Testis (tissue), 2 donors: Measurements from ENCODE around the gene C11orf24.

Experiments used
- POLR2A ChIP-seq: fragments of 450-650 bp; IDR thresholded peaks from one replicate; pipeline ENCODE4 v1.6.1; 2017; ENCODE audit warnings: antibody characterized with exemption, mild to moderate bottlenecking, moderate library complexity
- TF ChIP-seq, protein P1 (sequence below), 3 experiments: fragments of 450-650 bp in 2 of 3; fragments of 200-600 bp in 1 of 3; sonication (generic) in 1 of 3; IDR thresholded peaks; one replicate each; pipeline ENCODE4 v1.5.1; 2016 to 2019; ENCODE audit warnings: antibody characterized with exemption in 3 of 3, mild to moderate bottlenecking in 2 of 3, moderate library complexity in 1 of 3

DNA sequence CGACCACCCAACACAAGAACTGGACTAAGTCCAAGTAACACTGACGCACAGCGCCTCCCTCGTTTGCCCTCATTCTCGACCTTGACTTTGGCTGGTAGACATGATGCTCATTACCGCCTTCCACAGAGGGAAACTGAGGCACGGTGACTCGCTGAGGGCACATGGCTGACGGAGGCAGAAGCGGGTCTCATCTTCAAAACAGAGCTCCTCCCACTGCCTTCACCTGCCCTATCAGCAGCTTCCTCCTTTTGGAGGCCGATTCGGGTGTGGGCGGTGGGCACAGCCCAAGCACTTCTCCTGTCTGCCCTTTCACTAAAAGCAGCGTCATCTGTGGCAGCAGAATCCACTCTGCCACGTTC is 56.7 kb downstream of the C11orf24 start:
- TF ChIP-seq, protein P1, sequence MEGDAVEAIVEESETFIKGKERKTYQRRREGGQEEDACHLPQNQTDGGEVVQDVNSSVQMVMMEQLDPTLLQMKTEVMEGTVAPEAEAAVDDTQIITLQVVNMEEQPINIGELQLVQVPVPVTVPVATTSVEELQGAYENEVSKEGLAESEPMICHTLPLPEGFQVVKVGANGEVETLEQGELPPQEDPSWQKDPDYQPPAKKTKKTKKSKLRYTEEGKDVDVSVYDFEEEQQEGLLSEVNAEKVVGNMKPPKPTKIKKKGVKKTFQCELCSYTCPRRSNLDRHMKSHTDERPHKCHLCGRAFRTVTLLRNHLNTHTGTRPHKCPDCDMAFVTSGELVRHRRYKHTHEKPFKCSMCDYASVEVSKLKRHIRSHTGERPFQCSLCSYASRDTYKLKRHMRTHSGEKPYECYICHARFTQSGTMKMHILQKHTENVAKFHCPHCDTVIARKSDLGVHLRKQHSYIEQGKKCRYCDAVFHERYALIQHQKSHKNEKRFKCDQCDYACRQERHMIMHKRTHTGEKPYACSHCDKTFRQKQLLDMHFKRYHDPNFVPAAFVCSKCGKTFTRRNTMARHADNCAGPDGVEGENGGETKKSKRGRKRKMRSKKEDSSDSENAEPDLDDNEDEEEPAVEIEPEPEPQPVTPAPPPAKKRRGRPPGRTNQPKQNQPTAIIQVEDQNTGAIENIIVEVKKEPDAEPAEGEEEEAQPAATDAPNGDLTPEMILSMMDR (IDR thresholded peaks at IDR 0.05): no peak
- no peak for TF ChIP-seq POLR2A
